Measurements from ENCODE around the gene SLFN14. TPM values are rescaled to one million over a fixed set of nuclear protein-coding genes. Genes with fewer than 3 reads are reported as not detected.

SLFN14 gene
- not detected for polyA plus RNA-seq (2012; ENCODE audit: insufficient read depth, insufficient read length, low read depth)

GRCh38 chr17:35560703-35561102 lies at the start of gene SLFN14:
TSS of gene SLFN14 (minus strand) at chr17:35560819. CDS start at chr17:35558062, 2,757 bp downstream.
- Histone ChIP-seq H3K9me3 (no peaks in the 10 kb centered on the region), H3K27me3 (peaks cover 81% of the 10 kb centered on the region), H3K4me1 (no peaks in the 10 kb centered on the region), H3K4me3 (ENCODE audit: low read depth, low read length) (no peak within 1 kb of the TSS), H3K36me3 (no peaks in the 10 kb centered on the region)
- TF ChIP-seq CTCF (IDR thresholded peaks at IDR 0.05; ENCODE audit: low read depth, low read length): no peak
- DNase-seq: no peak

DNA sequence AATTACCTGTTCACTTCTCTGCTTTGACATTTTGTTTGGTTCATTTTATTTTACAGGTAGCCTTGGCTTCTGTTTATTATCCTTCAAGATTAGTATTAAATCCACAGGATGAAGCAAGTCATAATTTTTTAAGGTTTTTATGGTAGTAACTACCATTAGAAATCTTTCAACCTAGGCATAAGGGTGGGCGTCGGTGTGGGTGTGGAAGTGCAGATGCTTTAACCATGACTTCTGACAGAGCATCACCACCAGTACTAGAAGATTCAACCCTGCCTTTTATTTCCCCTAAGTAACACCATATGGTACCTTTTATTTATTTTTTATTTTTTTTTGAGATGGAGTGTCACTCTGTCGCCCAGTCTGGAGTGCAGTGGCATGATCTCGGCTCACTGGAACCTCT lies 49.2 kb upstream of the SLFN14 start:
- no peak for TF ChIP-seq CTCF (IDR thresholded peaks at IDR 0.05; ENCODE audit: low read depth, low read length)
- Histone ChIP-seq H3K27me3 (no peaks in the 10 kb centered on the region), H3K9me3 (no peaks in the 10 kb centered on the region), H3K36me3 (peaks cover 46% of the 10 kb centered on the region), H3K4me1 (no peaks in the 10 kb centered on the region), H3K4me3 (ENCODE audit: low read depth, low read length) (no peak overlapping the region)
- no peak for DNase-seq

DNA sequence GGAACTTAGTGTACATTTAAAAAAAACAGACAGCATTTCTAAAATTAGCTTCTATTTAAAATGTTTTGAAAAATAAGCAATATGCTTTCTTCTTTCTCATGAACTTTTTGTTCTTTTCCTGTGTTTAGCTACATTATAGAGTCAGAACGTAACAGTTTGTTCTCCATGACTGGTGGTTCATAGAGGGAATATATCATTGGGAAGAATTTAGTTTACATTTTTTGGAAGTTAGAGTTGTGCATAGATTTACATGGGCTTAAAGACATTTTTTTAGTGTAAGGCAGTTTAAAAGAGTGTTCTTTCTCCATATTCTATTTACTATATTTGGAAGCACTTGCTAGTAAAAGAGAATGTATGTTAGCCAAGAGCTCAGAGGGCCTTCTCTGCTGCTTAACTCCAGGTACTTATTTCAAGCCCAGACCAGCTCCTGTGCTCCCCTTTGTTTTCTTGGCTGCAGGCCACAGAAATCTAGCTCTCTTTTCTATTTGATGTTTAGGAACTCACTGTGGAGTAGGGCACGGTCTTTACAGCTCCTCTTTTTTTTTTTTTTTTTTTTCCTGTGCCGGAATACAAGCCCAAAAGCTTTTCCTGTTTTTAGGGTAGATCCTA lies 46.7 kb upstream of the SLFN14 start:
- no peak for TF ChIP-seq CTCF (IDR thresholded peaks at IDR 0.05; ENCODE audit: low read depth, low read length)
- Histone ChIP-seq H3K36me3 (peaks cover 42% of the 10 kb centered on the region), H3K4me1 (no peaks in the 10 kb centered on the region), H3K4me3 (ENCODE audit: low read depth, low read length) (no peak overlapping the region), H3K9me3 (no peaks in the 10 kb centered on the region), H3K27me3 (no peaks in the 10 kb centered on the region)
- no peak for DNase-seq

DNA sequence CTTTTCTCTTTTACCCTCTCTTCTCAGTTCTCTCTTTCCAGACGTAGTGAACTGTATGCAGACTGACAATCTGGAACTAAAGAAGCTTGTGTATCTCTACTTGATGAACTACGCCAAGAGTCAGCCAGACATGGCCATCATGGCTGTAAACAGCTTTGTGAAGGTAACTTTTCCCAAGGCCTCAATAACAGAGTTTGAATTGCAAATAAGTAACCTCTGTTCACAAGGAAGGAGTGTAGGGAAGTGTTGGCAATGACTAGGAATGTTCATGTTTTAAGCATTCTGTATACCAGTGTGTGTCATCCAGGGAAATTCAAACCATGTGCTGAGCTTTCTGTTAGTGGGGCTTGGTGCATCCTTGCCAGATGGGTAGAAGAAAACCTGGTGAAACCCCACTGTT lies 45.1 kb upstream of the SLFN14 start:
- no peaks in the 10 kb centered on the region for H3K4me1 ChIP-seq
- DNase-seq: no peak
- no peaks in the 10 kb centered on the region for H3K27me3 ChIP-seq
- no peak overlapping the region for H3K4me3 ChIP-seq (ENCODE audit: low read depth, low read length)
- peaks cover 45% of the 10 kb centered on the region for H3K36me3 ChIP-seq
- TF ChIP-seq CTCF (IDR thresholded peaks at IDR 0.05; ENCODE audit: low read depth, low read length): no peak
- H3K9me3 ChIP-seq: no peaks in the 10 kb centered on the region; the same call in 1 of the 2 replicates

DNA sequence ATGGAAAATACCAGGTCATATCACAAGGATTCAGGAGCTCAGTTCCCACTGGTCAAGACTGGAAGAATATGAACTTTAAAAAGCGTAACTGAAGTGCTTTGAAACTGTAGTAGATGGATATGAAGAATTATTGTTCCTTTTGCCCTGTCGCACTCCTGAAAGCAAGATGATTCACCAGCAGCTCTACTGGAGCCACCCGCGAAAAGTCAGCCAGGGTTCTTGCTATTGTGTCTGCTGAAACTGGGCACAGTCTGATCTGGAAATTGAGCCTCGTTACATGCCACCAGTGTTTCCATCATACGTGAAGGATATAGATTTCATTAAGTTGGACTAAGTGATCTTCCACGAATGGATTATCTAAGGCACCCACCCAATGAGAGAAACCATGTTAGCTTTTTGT lies 43.1 kb upstream of the SLFN14 start:
- H3K4me3 ChIP-seq (ENCODE audit: low read depth, low read length): no peak overlapping the region
- no peak for DNase-seq
- no peak for TF ChIP-seq CTCF (IDR thresholded peaks at IDR 0.05; ENCODE audit: low read depth, low read length)
- no peaks in the 10 kb centered on the region for H3K27me3 ChIP-seq
- peaks cover 45% of the 10 kb centered on the region for H3K36me3 ChIP-seq
- H3K4me1 ChIP-seq: no peaks in the 10 kb centered on the region
- no peaks in the 10 kb centered on the region; the same call in 1 of the 2 replicates for H3K9me3 ChIP-seq

GRCh38 chr17:35597604-35598003 lies 37.0 kb upstream of the SLFN14 start:
- DNase-seq: no peak
- H3K27me3 ChIP-seq: no peaks in the 10 kb centered on the region
- no peak overlapping the region for H3K4me3 ChIP-seq (ENCODE audit: low read depth, low read length)
- H3K4me1 ChIP-seq: no peaks in the 10 kb centered on the region
- no peaks in the 10 kb centered on the region; the same call in 1 of the 2 replicates for H3K9me3 ChIP-seq
- no peak for TF ChIP-seq CTCF (IDR thresholded peaks at IDR 0.05; ENCODE audit: low read depth, low read length)
- peaks cover 60% of the 10 kb centered on the region for H3K36me3 ChIP-seq

Measured in BE2C (cell line).